ENCODE data around the gene NDUFB3. TPM values are rescaled to one million over a fixed set of nuclear protein-coding genes. Genes with fewer than 3 reads are reported as not detected.

NDUFB3 gene
- total RNA-seq, 2 donors from 2014 or later = 152 to 238 TPM

- Histone ChIP-seq H3K27me3 (no peaks in the 10 kb centered on the region), H3K9me3 (no peaks in the 10 kb centered on the region), H3K27ac (no peak overlapping the region), H3K4me1 (peaks cover 0 to 22% of the 10 kb centered on the region in 2 donors), H3K4me3 (no peak overlapping the region), H3K36me3 (peaks cover 13% of the 10 kb centered on the region)
- no peak for DNase-seq (ENCODE audit: low spot score)
- no peak for TF ChIP-seq CTCF (IDR thresholded peaks at IDR 0.05)
Observed at GRCh38 chr2:201074996-201075395, 3.2 kb downstream of the NDUFB3 start.

DNA sequence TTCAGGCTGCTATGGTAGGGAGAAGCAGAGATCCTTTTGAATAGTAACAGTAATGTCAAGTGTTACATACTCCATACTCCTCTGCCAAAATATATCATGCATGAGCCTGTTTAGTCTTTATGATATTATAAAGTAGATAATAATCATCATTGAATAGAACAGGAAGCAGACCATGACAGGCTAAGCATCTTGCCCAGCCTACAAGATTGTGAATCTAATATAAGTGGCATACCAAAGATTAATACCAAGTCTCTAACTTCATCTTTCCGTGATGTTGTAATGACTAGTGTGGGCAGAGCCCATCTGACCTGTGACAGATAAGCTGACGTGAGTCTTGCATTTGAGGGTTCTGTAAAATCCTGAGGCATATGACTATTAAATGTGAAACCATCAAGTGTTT lies 13.1 kb downstream of the NDUFB3 start:
- Histone ChIP-seq H3K27ac (no peak overlapping the region), H3K9me3 (no peaks in the 10 kb centered on the region), H3K27me3 (no peaks in the 10 kb centered on the region), H3K4me3 (no peak overlapping the region), H3K36me3 (peaks cover 72% of the 10 kb centered on the region), H3K4me1 (no peaks in the 10 kb centered on the region)
- no peak for TF ChIP-seq CTCF (IDR thresholded peaks at IDR 0.05)
- no peak for DNase-seq (ENCODE audit: low spot score)

DNA sequence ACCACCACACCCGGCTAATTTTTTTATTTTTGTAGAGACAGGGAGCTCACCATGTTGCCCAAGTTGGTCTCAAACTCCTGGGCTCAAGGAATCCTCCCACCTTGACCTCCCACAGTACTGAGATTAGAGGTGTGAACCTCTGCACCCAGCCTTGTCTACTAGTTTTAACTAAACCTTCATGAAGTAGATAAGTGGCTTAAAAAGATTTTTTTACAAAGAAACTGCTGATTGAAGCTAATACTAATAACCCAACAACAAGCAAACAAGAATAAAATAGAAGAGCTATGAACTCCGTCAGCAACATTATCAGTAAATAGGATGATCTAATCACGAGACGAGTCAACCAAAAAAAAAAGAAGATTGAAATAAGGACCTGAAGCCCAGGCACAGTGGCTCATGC lies 18.8 kb downstream of the NDUFB3 start:
- TF ChIP-seq CTCF (IDR thresholded peaks at IDR 0.05) = no peak
- no peaks in the 10 kb centered on the region for H3K27me3 ChIP-seq
- DNase-seq (ENCODE audit: low spot score) = no peak
- no peaks in the 10 kb centered on the region for H3K9me3 ChIP-seq
- H3K36me3 ChIP-seq = peaks cover 28% of the 10 kb centered on the region
- H3K4me3 ChIP-seq = no peak overlapping the region
- no peaks in the 10 kb centered on the region for H3K4me1 ChIP-seq
- H3K27ac ChIP-seq = no peak overlapping the region

GRCh38 chr2:201093573-201093972 lies 21.8 kb downstream of the NDUFB3 start:
- Histone ChIP-seq H3K4me1 (no peaks in the 10 kb centered on the region), H3K4me3 (no peak overlapping the region), H3K36me3 (peaks cover 9% of the 10 kb centered on the region), H3K27ac (no peak overlapping the region), H3K27me3 (no peaks in the 10 kb centered on the region), H3K9me3 (no peaks in the 10 kb centered on the region)
- no peak for DNase-seq (ENCODE audit: low spot score)
- TF ChIP-seq CTCF (IDR thresholded peaks at IDR 0.05) = no peak

DNA sequence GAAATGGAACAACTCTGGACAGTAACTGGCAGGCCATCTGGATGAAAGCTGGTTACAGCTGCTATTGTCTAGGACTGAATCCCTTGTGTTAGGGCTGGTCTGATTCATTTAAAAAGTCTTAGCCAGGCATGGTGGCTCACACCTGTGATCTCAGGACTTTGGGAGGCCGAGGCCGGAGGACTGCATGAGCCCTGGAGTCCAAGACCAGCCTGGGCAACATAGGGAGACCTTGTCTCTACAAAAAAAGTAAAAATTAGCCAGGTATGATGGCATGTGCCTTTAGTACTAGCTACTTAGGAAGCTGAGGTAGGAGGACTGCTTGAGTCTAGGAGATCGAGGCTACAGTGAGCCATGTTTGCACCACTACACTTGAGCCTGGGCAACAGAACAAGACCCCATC lies 28.7 kb downstream of the NDUFB3 start:
- DNase-seq (ENCODE audit: low spot score) = no peak
- H3K27me3 ChIP-seq = no peaks in the 10 kb centered on the region
- H3K4me3 ChIP-seq = no peak overlapping the region
- no peaks in the 10 kb centered on the region for H3K9me3 ChIP-seq
- no peak for TF ChIP-seq CTCF (IDR thresholded peaks at IDR 0.05)
- no peaks in the 10 kb centered on the region for H3K4me1 ChIP-seq
- H3K27ac ChIP-seq = no peak overlapping the region
- H3K36me3 ChIP-seq = no peaks in the 10 kb centered on the region

GRCh38 chr2:201105759-201106158 lies 34.0 kb downstream of the NDUFB3 start:
- Histone ChIP-seq H3K27me3 (no peaks in the 10 kb centered on the region), H3K4me3 (no peak overlapping the region), H3K4me1 (no peaks in the 10 kb centered on the region), H3K36me3 (no peaks in the 10 kb centered on the region), H3K27ac (no peak overlapping the region), H3K9me3 (no peaks in the 10 kb centered on the region)
- DNase-seq (ENCODE audit: low spot score) = no peak
- no peak for TF ChIP-seq CTCF (IDR thresholded peaks at IDR 0.05)

Data from right atrium auricular region (tissue), 2 donors.